Stimulated activated CD8-positive, alpha-beta memory T cell treated with anti-CD3 and anti-CD28 coated beads, Interleukin-15, amount 100 ng/mL, for 1 hour (primary cell): Measurements from ENCODE around the gene SNRPA1.

Experiments used
- DNase-seq: peaks from one replicate; pipeline ENCODE4 v3.0.0-alpha.2; 2020; ENCODE audit warnings: low read depth

Gene SNRPA1

DNA sequence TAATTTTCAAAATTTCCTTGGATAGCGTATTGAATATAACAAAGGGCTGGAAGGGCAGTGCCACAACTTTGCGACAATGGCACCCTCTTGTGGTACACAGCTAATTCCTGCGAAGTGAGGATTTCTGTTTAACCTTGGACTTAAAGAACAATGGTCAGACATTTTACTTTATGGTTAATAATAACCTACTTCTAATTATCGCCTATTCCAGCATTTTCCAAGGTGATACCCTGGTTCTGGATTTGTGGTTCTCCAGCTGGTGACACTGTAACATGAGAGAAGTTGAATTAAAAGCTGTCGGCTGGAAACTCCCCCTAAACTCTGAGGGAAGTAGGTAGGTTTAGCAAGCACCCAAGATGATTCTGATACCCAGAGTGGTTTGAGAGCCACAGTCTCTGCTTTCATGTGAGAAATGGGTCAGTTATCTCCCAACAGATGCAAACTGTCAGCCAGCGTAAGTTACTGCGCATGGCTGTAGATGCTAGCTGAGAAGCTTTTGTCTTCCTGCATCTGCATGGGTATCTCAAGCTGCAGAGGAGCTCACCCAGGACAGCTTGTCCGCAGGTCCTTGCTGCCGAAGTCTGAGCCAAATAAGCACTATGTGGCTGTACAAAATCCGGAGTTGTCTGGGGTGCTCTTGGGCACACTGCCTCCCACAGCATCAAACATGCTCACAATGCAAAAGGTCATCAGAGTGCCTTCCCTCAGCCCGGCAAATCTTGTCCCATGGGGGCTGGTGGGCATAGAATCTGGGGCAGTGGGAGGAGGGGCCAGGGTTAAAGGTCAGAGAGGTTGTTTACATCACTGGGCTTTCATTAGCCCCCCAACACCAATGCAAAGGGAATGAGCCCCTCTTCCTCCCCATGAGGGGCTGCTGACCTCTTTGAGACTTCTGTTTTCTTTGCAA lies 36.6 kb downstream of the SNRPA1 start:
- peak; percentile 37 for DNase-seq

DNA sequence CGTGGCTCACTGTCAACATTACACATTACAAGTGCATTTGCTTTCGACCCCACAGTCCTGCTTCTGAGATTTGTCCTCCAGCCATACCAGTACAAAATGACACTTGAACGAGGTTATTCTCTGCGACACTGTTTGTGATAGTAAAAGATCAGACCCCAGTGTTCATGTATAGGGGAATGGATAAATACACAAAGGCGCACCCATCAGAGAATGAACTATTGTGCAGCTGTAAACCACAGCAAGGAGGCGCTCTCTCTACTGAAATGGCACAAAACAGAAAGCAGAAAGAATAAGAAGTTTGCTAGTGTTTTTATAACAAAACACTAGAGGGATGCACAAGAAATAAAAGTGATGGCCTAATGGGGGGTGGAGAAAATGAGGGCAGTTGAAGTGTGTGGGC lies 38.3 kb downstream of the SNRPA1 start:
- no peak for DNase-seq

DNA sequence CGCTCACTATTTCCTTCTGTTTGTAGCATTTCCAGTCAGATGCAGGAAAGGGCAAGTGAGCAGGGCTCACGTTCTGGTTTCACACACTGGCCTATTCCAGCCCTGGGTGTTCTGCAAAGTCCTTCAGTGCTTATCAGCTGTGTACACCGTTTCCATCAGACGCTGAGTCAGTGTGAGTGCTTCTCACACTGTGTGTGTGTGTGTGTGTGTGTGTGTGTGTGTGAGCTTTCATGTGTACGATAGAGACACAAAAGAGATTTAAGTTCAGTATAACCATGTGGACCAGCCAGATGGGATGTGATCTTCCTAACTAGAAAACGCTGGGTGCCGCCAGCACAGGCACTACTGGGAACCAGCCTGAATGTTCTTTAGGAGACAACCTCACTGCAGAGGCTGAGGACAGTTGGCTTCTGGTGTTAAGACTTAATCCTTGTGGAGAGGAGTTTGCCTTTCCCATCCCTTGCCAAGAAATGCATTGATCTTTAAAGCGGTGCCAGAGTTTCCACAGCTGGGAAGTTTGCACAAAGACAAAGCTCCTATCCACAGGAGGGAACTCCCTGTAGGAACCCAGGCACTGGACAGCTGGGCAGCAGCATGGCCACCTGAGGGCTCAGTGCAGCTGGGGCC lies 39.3 kb downstream of the SNRPA1 start:
- no peak for DNase-seq

DNA sequence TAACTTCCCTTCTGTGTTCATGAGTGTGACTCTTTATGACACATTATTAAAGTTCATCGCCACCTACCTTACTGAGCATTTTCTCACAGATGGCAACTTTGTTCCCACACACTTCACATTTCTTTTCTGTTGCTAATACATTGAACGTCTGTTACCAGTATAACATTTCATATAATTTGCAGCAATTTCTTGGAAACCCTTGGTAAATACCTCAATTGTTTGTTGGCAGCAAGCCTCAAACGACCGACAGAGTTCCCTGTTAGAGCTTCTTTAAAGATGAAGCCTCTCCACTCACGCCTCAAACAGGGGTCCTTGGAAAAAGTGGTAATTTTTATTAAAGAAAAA lies 40.0 kb downstream of the SNRPA1 start:
- DNase-seq: no peak

DNA sequence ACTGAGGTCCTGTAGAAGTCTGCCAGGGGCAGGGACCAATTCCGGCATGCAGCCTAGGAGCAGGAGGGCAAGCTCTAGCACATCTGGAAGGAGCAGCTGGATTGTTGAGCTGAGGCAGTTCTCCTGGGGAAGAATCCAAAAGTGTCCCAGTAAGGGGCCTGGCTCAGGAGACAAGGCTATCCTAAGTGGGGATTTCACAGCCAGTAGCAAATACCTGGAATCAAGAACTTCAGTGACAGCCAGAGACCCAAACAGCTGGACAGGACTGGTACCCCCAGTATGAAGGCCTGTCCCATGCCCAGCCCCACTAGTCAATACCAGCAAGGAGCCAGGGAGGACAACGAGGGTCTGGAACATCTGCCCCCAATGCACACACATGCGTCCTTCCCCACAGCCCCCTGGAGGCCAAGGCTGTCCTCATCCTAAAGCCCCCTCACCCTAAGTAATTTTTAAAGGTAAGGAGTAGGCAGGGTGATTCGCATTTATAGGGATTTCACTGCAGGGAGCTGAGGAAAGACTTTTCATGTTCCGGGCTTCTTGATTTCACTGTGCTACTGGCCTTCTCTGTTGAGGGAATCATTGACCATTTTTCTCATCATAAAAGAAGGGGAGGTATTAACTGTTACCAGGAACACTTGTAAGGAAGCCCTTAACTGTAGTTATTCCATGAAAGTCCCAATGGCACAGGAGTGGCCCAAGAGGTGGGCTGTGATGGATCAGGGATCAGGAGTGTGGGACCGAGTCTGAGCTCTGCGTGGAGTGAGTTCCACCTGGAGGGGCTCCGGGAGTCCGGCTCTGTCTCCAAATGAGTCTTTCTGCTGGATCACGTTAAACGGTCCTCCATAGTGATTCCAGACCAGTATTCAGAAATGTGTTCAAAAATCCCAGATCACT lies 40.6 kb downstream of the SNRPA1 start:
- no peak for DNase-seq

DNA sequence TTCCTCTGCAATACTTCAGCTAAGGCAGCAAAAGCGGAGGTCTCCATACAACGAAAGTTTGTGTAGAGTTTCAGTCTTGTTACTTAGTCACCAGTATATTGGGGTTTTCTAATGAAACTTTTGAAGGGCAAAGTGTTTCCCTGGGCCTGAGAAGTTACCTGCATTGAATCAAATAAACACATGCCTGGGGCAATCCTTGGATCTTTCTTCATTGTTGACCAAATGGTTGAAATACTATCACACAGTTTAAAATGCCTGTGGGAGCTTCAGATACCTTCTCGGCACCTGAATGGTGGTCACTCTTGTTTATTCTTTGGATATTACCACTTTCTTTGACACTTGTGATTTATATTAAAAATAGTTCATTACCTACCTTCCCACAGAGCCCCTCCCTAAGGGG lies 42.2 kb downstream of the SNRPA1 start:
- DNase-seq: no peak

DNA sequence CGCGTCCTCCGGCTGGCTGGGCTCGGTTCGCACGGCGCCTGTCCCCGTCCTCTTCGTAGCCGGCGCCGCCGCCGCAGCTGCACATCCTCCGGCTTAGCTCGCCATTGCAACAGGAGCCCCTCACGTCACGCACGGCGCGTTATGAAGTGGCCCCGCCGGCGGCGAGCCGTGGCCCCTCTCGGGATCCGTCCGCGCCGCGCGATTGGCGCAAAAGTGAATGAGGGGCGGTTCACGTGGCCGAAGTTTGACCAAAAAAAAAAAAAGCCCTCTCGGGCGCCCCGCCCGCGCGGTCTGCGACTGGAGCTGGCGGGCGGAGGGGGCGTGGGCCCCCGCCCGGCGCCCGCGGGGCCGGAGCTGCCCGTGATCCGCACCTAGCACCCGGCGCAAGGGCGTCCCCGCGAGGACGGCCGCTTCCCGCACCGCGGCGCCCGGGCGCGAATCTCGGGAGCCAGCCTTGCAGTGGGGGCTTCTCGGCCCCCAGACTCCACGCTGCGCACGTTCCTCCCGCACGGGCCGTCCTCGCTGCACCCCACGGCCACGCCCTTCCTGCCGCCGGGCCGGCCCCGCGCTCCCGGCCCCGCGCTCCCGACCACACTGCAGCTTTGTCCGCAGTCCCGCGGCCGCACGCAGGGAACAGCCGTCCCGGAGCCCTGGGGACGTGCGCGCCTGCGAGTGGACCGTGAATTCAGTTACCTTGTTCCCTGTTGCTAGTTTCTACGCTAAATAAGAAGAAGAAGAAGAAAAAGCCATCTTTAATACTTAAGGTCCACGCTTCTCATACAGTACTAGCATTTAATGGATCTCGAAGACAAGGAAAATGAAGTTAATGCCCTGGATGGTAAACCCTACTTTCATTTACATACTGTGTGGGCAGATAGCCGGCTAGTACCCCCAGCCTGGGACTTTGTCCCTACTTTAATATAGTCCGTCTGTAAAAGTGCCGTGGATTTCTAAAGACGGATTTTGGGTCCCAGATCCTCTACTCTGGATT lies 42.9 kb downstream of the SNRPA1 start, which contains the start of gene CHSY1:
Gene CHSY1, minus strand, starts transcription at position 219 of the 991 bp plus-strand sequence. CDS start 592 bp downstream, outside the sequence.
- peak; percentile 68 for DNase-seq

DNA sequence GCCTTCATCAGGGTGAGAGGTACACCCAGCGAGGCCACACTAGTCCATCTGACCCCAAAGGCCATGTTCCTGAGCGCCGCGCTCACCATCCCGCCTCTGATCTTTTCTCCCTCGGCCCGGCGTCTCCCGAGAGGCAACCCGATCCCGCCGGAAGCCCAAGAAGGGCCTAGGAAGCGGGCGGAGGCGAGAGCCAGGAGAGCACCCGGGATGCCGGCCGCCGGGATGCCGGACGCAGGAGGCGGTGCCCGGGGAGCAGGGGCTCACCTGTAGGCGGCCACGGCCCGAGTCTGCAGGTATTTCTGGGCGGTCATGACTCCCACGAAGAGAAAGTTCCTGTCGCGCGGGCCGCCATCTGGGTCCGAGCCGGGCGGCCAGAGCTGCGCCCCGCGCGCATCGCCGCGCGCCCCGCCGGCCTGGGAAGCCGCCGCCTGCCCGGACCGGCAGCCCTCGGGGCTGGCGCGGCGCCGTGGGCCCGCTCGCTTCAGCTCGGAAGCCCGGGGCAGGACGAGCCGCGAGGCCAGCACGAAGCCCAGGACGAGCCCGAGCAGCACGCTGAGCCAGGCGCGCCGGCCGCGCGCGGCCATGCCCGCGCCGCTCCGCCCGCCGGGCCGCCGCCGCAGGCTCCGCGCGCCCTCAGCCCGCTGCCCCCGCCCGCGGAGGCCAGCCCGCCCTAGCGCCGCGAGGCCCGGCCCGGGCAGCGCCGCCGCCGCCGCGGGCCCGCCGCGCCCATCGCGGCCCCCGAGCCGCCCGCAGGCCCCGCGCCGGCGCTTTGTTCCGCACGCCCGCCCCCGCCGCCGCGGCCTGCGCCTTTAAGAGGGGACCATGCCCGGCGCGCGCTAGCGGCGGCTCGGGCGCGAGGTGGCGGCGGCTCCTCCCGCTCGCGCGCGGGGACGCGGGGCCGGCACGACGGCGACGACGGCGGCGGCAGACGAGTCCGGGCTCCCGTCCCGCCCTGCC lies 43.9 kb downstream of the SNRPA1 start:
- no peak for DNase-seq

DNA sequence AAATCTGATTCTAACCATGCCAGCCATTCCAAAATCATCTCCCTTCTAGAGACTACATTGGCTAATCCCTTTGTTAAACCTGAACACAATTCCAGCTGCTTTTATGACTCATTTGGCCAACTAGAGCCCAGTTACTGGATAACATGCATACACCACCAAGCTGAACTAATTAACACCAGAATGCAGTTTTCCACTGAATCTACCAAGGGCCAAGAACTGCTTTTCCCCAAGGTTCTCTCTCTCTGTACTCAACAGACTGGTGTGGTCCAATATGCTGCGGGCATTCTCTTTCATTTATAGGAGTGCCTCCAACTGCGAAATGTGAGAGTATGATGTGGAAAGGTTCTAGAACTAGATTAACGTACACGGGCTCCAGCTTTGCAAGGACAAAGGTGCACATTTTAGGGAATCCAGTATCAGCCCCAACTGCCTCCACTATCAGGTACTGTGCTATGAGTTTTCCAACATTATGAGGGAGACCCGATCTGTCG lies 44.7 kb downstream of the SNRPA1 start:
- no peak for DNase-seq

DNA sequence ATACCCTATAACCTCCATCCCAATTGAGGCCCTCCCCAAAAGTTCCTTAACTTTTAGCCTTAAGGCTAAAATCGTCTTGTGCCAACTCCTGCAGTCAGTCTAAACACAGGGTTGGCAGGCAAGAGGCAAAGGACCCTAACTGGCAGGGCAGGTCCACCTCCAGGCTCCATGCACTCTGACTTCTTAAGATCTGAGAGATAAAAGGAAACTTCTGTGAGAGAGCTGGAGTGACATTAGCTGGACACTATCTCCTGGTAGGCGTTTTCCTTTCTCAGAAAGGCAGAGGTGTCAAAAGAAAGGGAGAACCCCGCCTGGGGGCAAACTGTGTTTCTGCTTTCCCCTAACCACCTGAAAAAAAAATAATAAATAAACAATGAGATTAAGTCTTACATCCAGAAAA lies 46.8 kb downstream of the SNRPA1 start:
- DNase-seq: no peak

DNA sequence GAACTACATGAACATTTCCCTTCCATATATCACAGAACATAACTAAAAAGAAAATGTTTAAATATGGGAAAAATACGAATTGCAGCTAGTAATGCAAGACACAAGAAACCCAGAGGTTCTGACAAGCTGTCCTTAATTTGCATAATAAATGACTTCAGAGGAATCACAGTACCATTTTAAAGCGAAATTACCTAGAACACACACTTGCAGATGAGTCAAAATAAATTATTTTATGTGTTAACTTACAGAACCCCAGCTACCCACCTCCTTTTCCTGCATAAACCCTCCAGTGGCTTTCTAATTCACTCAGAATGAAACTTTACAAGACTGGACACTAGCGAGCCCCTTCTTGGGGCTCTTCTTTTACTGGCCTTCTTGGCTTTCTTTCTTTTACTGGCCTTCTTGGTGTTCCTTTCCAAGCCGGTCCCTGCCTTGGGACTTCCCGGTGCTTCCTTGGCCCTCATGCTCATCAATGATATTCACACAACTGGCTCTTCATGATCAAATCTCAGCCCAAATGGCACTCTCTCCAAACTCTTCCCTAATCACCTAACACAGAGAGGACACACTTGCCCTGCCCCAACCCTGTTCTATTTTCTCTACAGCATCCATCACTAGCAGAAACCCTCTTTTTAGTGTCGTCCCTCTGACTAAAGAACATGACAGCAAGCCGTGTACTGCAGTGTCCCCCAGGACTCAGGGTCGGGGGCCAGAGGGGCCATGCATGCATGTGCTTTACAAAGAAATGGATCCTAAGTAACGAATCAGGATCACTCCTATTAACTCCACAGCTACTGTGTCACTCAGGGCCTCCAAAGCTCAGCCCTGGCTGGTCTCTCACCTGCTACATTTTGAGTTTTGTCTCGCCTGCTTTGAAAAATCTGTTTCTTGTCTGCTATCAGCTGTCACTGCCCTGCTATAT lies 48.0 kb downstream of the SNRPA1 start:
- DNase-seq: no peak

DNA sequence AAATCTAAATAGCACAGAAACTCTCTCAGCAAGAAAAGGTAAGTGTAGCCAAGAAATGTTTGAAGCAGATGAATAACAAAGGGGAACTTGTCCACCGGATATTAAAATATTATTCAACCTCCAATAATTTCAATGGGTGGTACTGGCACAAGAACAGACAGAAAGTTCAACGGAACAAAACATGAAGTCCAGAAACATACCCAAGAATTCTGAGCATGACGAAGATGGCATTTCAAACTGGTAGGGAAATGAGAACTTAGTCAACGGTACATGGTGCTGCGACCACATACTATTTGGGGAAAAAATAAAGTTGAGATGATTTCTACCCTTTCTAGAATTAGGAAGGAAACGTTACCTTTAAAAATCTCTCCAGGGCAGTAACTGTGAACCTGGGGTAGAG lies 48.7 kb downstream of the SNRPA1 start:
- no peak for DNase-seq

DNA sequence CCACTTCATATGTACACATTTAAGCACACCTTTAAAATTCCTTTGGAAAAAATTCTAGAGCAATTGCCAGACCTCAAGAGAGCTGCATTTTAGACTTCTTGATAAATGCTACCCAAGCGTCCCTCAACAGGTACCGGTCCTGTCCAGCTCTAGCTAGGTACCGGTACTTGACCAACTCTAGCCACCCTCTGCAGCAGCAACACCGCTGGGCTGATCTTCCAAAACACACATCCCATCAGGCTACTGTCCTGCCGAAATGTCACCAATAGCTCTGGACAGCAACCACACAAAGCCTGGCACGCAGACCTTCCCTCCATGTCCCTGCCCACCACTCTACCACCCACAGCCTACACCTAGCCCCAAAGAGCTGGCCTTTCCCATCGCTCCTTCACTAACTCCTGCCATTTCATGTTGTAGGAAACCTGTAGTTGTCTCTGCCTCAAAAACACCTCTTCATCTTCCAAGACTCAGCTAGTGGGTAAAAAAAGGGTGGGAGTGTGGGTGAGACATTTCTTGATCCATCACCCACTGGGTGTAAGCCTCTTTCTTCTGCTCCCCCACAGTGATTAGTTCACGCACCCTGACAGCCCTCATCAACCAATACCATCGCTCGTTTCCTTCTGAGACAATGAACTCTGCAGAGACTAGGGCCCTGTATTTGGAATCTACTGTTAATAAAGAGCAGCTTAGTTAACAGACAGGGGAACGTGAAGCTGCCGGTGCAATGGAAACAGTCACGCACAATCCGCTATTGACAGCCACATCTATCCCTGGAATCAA lies 50.0 kb downstream of the SNRPA1 start:
- no peak for DNase-seq

DNA sequence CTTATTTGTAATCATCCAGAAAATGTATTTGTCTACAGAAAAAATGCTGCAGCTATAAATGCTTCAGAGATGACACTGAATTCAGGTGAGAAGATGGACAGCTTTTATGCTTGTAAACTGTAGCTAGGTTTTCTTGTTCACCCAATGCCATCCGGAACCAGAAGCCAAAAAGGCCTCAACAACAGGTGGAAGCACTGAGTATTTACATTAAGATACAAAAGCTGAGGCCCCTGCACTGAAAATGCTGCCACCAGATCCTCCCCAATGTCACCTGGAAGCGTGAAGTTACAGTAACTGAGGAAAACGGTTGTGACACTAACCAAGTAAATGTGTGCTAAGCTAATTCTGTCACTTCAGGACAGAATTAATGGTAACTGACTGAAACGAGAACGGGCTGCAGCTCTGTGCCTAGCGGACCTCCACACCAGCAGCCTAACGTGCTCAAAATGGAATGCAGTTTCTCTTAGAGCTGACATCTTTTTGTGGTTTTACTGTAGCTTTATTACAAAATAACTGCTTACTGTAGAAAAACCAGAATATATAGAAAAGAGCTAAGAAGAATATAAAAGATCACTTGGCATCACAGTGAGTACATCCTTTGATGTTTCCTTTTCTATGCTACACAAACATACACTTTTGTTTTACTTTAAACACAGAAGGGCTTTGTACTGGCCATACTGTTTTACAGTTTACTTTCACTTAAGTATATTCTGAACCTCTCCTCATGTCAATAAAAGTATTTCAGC lies 50.8 kb downstream of the SNRPA1 start:
- no peak for DNase-seq

DNA sequence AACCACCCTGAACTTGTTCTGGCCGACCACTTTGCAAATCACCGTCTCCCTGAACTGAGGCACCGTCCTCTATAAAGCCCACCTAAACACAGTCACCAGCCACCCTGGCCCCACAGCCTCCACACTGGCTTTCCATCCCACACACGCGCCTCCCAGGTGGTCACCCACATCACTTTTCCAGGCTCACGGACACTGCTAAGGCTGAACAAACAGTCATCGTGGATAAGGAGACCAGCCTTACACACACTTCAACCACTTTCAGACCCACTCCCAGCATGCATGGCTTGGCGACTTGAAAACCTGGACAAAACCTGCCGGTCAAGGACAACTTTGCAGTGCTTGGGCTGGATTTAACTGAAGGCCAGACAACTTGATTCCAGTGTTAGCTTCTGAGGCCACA lies 51.6 kb downstream of the SNRPA1 start:
- no peak for DNase-seq

DNA sequence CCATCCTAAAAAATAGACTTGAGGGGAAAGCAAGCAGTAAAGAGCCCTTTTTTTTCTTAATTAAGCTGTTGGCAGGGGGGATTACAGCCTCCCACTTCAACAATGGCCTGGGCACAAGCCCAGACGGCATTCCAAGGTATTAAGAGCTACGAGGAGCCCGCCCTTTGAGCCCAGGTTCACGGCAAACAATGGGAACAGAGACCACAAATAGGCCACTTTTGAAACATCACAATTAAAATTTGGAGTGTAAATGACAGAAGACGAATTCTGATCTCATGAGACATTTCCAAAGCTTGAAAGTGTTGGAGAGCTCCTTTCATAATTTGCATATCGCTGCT lies 52.1 kb downstream of the SNRPA1 start:
- no peak for DNase-seq
